ENCODE results near the gene NOP9.

NOP9 gene

GRCh38 chr14:24290746-24291145 lies 8.9 kb upstream of the NOP9 start:
- DNase-seq (ENCODE audit: low read depth), result no peak
- no peak for TF ChIP-seq CTCF (IDR thresholded peaks at IDR 0.05; ENCODE audit: control insufficient read depth, extremely low read depth, insufficient read depth)
- no peak overlapping the region for H3K4me3 ChIP-seq (ENCODE audit: low read depth, low read length)

- no peak for TF ChIP-seq CTCF (IDR thresholded peaks at IDR 0.05; ENCODE audit: control insufficient read depth, extremely low read depth, insufficient read depth)
- no peak overlapping the region for H3K4me3 ChIP-seq (ENCODE audit: low read depth, low read length)
- no peak for DNase-seq (ENCODE audit: low read depth)
Measured at GRCh38 chr14:24291446-24292117, 8.1 kb upstream of the NOP9 start.

- no peak for DNase-seq (ENCODE audit: low read depth)
- no peak overlapping the region for H3K4me3 ChIP-seq (ENCODE audit: low read depth, low read length)
- no peak for TF ChIP-seq CTCF (IDR thresholded peaks at IDR 0.05; ENCODE audit: control insufficient read depth, extremely low read depth, insufficient read depth)
Measured at GRCh38 chr14:24292118-24292807, 7.4 kb upstream of the NOP9 start.

GRCh38 chr14:24293525-24293924 lies 6.1 kb upstream of the NOP9 start:
- no peak for TF ChIP-seq CTCF (IDR thresholded peaks at IDR 0.05; ENCODE audit: control insufficient read depth, extremely low read depth, insufficient read depth)
- DNase-seq (ENCODE audit: low read depth), result no peak
- H3K4me3 ChIP-seq (ENCODE audit: low read depth, low read length), result no peak overlapping the region

GRCh38 chr14:24296341-24297157 lies 3.1 kb upstream of the NOP9 start:
- no peak for DNase-seq (ENCODE audit: low read depth)
- no peak overlapping the region for H3K4me3 ChIP-seq (ENCODE audit: low read depth, low read length)
- peak; percentile 82 for TF ChIP-seq CTCF (IDR thresholded peaks at IDR 0.05; ENCODE audit: control insufficient read depth, extremely low read depth, insufficient read depth)

- H3K4me3 ChIP-seq (ENCODE audit: low read depth, low read length), result no peak overlapping the region
- TF ChIP-seq CTCF (IDR thresholded peaks at IDR 0.05; ENCODE audit: control insufficient read depth, extremely low read depth, insufficient read depth), result peak; percentile 57
- DNase-seq (ENCODE audit: low read depth), result no peak
Measured at GRCh38 chr14:24297190-24297964, 2.3 kb upstream of the NOP9 start.
